HG03457 (cell line): ENCODE data around the gene C19orf12.

Experiments
- ATAC-seq: cut with Tn5 transposase; IDR thresholded peaks from one replicate; pipeline ENCODE4 v1.9.1; 2021; ENCODE audit warnings: moderate number of reproducible peaks; ENCODE audit not compliant: unreplicated experiment

C19orf12 gene

GRCh38 chr19:29714953-29715700 lies at the start of gene C19orf12:
C19orf12 (minus strand) TSS chr19:29715261; CDS start chr19:29708413, 6,848 bp downstream.
- ATAC-seq, result peak; percentile 52

- no peak for ATAC-seq
Observed at GRCh38 chr19:29764361-29764760, 49.3 kb upstream of the C19orf12 start.

- no peak for ATAC-seq
Observed at GRCh38 chr19:29763196-29763595, 48.1 kb upstream of the C19orf12 start.

GRCh38 chr19:29761575-29762232 lies 46.6 kb upstream of the C19orf12 start:
- no peak for ATAC-seq

- ATAC-seq, result no peak
Observed at GRCh38 chr19:29760752-29761502, 45.9 kb upstream of the C19orf12 start.

- no peak for ATAC-seq
Observed at GRCh38 chr19:29759359-29759758, 44.3 kb upstream of the C19orf12 start.

- no peak for ATAC-seq
Observed at GRCh38 chr19:29758863-29759262, 43.8 kb upstream of the C19orf12 start.

- ATAC-seq, result no peak
Observed at GRCh38 chr19:29757551-29757950, 42.5 kb upstream of the C19orf12 start.

GRCh38 chr19:29753934-29754305 lies 38.9 kb upstream of the C19orf12 start:
- ATAC-seq, result no peak

- ATAC-seq, result no peak
Observed at GRCh38 chr19:29753190-29753933, 38.3 kb upstream of the C19orf12 start.

GRCh38 chr19:29752450-29753025 lies 37.5 kb upstream of the C19orf12 start:
- ATAC-seq, result no peak

GRCh38 chr19:29751932-29752331 lies 36.9 kb upstream of the C19orf12 start:
- ATAC-seq, result no peak

- no peak for ATAC-seq
Observed at GRCh38 chr19:29750001-29750400, 34.9 kb upstream of the C19orf12 start.

GRCh38 chr19:29748996-29749849 lies 34.2 kb upstream of the C19orf12 start:
- no peak for ATAC-seq

GRCh38 chr19:29745253-29745652 lies 30.2 kb upstream of the C19orf12 start:
- no peak for ATAC-seq

GRCh38 chr19:29743681-29744080 lies 28.6 kb upstream of the C19orf12 start:
- no peak for ATAC-seq

- ATAC-seq, result no peak
Observed at GRCh38 chr19:29741776-29742175, 26.7 kb upstream of the C19orf12 start.

GRCh38 chr19:29741226-29741625 lies 26.2 kb upstream of the C19orf12 start:
- no peak for ATAC-seq

GRCh38 chr19:29737461-29738000 lies 22.5 kb upstream of the C19orf12 start:
- no peak for ATAC-seq

GRCh38 chr19:29735829-29736228 lies 20.8 kb upstream of the C19orf12 start:
- no peak for ATAC-seq
